ENCODE data around the gene CEP63. TPM values are rescaled to one million over a fixed set of nuclear protein-coding genes. Genes with fewer than 3 reads are reported as not detected.

CEP63 gene
- total and polyA plus RNA-seq, 9 of the 15 experiments (the other 6 are each of a cell fraction or from before 2014, with no cell fraction given) = 5.1 to 17.8 (median 10.6) TPM

GRCh38 chr3:134496471-134497071, 10.7 kb downstream of the CEP63 start (continued):
- 0 out of 2 replicates have a peak, but pooled peaks have one; percentile 17 for TF ChIP-seq NFIX (CRISPR knock-in tag; IDR thresholded peaks at IDR 0.05; ENCODE audit: low read depth)
- TF ChIP-seq CXXC5 (CRISPR knock-in tag; IDR thresholded peaks at IDR 0.05) = peak; percentile 75
- TF ChIP-seq VEZF1 (CRISPR knock-in tag; IDR thresholded peaks at IDR 0.05) = peak; percentile 46
- TF ChIP-seq ADNP (tag; IDR thresholded peaks at IDR 0.05) = peak; percentile 53; the same call in 1 of the 2 replicates
- peak; percentile 92 for TF ChIP-seq NCOR1 (IDR thresholded peaks at IDR 0.05)
- TF ChIP-seq MEIS2 (IDR thresholded peaks at IDR 0.05; ENCODE audit: partially characterized antibody) = peak; percentile 92
- no peak for TF ChIP-seq NR2C2 (CRISPR knock-in tag; IDR thresholded peaks at IDR 0.05)
- peak; percentile 45; the same call in 1 of the 2 replicates for TF ChIP-seq NR2C2 (tag; IDR thresholded peaks at IDR 0.05)
- peak; percentile 64; the same call in 1 of the 2 replicates for TF ChIP-seq MITF (IDR thresholded peaks at IDR 0.05)
- no peak for TF ChIP-seq SP2 (IDR thresholded peaks at IDR 0.05; ENCODE audit: extremely low read depth, low read depth, low read length, poor library complexity, severe bottlenecking)
- TF ChIP-seq GTF2B (IDR thresholded peaks at IDR 0.05; ENCODE audit: extremely low read depth, insufficient read length) = no peak
- TF ChIP-seq CBFA2T2 (conservative IDR thresholded peaks at IDR 0.05) = peak; percentile 96
- peak; percentile 34; the same call in 1 of the 2 replicates for TF ChIP-seq MYNN (IDR thresholded peaks at IDR 0.05)
- TF ChIP-seq MYNN (CRISPR knock-in tag; IDR thresholded peaks at IDR 0.05) = no peak
- TF ChIP-seq ZNF395 (CRISPR knock-in tag; IDR thresholded peaks at IDR 0.05) = peak; percentile 92
- TF ChIP-seq NFYB (IDR thresholded peaks at IDR 0.05; ENCODE audit: extremely low read depth, insufficient read length) = no peak
- TF ChIP-seq TCF15 (CRISPR knock-in tag; IDR thresholded peaks at IDR 0.05) = peak; percentile 92
- TF ChIP-seq ELK3 (CRISPR knock-in tag; IDR thresholded peaks at IDR 0.05) = 0 out of 2 replicates have a peak, but pooled peaks have one; percentile 66
- peak; percentile 87 for TF ChIP-seq MTA2 (IDR thresholded peaks at IDR 0.05; ENCODE audit: low read depth)
- TF ChIP-seq TEAD1 (CRISPR knock-in tag; IDR thresholded peaks at IDR 0.05) = peak in 1 of 2 experiments; percentile 94; a peak in 2 of 4 replicates
- TF ChIP-seq ZNF134 (CRISPR knock-in tag; conservative IDR thresholded peaks at IDR 0.05) = peak; percentile 73
- 0 out of 2 replicates have a peak, but pooled peaks have one; percentile 47 for TF ChIP-seq CTBP1 (IDR thresholded peaks at IDR 0.05; ENCODE audit: borderline replicate concordance)
